C4-2B (cell line): ENCODE measurements around the gene TRDMT1.

Experiments used
- H3K27ac ChIP-seq: fragments of 450-650 bp; 2 replicates; pipeline ENCODE4 v1.5.1; 2017
- ZFX ChIP-seq: fragments of 450-650 bp; IDR thresholded peaks from 2 replicates; pipeline ENCODE4 v1.6.1; 2017
- TF ChIP-seq, protein P1 (sequence below): fragments of 450-650 bp; conservative IDR thresholded peaks from 2 replicates; pipeline ENCODE4 v1.5.1; 2017; ENCODE audit warnings: mild to moderate bottlenecking

TRDMT1 gene

DNA sequence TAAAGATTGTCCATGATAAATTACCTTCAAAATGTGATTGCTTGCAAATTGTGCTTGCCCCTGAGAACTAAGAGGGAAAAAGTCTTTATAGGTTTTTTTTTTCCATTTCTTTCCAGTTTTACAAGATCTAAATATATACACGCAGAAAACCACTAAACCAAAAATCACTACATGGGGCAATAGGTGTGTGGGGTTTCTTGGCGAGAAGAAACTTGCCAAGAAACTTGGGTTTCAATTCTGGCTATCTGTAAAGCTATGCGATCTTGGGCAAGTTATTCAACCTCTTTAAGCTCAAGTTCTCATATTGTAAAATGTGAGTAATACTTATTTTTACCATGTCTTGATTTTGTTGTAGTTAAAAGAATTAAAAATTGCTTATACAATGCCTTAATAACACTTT lies 88.9 kb downstream of the TRDMT1 start:
- H3K27ac ChIP-seq, result no peak overlapping the region
- TF ChIP-seq ZFX, result no peak
- TF ChIP-seq, protein P1, sequence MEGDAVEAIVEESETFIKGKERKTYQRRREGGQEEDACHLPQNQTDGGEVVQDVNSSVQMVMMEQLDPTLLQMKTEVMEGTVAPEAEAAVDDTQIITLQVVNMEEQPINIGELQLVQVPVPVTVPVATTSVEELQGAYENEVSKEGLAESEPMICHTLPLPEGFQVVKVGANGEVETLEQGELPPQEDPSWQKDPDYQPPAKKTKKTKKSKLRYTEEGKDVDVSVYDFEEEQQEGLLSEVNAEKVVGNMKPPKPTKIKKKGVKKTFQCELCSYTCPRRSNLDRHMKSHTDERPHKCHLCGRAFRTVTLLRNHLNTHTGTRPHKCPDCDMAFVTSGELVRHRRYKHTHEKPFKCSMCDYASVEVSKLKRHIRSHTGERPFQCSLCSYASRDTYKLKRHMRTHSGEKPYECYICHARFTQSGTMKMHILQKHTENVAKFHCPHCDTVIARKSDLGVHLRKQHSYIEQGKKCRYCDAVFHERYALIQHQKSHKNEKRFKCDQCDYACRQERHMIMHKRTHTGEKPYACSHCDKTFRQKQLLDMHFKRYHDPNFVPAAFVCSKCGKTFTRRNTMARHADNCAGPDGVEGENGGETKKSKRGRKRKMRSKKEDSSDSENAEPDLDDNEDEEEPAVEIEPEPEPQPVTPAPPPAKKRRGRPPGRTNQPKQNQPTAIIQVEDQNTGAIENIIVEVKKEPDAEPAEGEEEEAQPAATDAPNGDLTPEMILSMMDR, result no peak

DNA sequence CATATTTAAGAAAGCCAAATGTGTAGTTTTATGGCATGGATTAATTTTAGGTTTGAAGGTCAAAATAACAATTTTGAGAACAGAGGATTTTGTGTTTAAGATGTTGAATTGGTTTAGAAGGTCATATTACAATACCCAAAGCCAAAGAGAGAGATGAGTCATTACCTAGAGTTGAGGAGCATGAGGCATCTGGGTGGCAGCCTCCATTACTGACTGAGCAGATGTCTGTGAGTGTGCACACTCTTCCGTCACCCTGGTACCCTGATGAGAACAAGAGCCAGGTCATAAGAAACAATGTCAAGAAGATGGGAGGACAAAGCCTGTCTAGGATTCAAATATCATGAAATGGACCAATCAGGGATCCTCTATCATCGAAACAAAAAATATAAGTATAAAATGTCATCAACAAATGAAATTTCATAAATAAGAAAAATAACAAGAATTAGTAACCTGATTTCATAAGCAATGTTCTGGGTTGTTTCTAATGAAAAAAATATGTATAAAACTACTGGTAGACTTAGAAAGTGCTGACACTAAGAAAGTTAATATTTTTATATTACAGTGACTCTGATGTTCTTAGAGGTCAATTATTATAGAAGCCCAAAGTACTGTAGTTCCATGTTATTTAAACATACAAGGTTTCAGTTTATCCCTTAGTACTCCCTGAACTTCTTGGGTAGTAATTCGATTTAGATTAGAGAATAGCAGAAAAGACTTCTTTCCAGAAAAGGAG lies 91.8 kb downstream of the TRDMT1 start:
- TF ChIP-seq ZFX, result no peak
- TF ChIP-seq, protein P1, result no peak
- H3K27ac ChIP-seq, result no peak overlapping the region

DNA sequence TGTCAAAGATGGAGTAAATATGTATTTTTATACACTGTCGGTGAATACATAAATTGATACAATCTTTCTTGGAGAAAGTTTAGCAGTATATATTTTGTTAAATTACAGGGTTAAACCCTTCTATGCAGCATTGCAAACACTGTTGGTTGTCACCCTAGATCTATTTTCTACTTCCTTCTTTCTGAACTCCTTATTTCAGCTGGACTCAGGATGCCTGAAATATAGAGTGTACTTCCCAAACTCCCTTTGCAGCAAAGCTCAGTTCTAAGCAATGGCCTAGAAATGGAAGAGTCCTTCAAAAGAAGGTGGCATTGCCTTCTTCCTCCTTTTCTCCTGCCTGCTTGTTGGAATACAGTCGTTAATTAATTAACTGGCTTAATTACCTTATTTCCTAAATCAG lies 92.4 kb downstream of the TRDMT1 start:
- no peak overlapping the region for H3K27ac ChIP-seq
- no peak for TF ChIP-seq ZFX
- TF ChIP-seq, protein P1, result no peak

DNA sequence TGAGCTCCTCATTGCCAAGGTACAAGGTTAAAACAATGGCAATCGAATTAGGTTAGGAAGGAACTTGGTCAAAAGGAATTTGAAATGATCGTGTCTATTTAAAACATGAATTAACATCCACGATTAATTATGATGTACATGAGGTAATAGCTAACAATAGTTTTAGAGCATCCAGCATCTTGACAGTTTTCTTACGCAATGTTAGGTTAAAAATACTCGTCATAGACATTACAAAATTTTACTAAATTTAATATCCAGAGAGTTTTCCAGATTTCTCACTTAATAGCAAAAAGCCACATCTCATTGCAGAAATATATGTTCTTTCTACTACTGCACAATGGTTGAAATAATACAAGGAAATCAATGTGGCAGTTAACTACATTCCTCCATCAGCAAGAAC lies 94.5 kb downstream of the TRDMT1 start:
- TF ChIP-seq ZFX, result no peak
- no peak overlapping the region for H3K27ac ChIP-seq

DNA sequence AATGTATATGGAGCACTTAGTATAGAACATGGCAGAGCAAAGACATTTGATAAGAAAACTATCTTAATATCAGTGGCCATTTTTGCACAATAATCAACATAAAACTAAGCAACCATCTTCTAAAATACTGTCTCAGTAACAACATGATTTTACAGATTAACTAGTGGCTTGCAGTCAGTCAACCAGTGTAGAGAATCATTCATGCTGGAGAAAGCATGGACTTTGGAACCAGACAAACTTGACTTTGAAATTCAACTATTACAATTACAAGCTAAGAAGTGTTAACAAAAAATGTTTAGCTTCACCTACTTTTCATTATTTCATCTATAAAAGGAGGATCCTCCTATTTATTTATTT lies 99.6 kb downstream of the TRDMT1 start:
- TF ChIP-seq, protein P1, result no peak
- TF ChIP-seq ZFX, result no peak
- H3K27ac ChIP-seq, result no peak overlapping the region

DNA sequence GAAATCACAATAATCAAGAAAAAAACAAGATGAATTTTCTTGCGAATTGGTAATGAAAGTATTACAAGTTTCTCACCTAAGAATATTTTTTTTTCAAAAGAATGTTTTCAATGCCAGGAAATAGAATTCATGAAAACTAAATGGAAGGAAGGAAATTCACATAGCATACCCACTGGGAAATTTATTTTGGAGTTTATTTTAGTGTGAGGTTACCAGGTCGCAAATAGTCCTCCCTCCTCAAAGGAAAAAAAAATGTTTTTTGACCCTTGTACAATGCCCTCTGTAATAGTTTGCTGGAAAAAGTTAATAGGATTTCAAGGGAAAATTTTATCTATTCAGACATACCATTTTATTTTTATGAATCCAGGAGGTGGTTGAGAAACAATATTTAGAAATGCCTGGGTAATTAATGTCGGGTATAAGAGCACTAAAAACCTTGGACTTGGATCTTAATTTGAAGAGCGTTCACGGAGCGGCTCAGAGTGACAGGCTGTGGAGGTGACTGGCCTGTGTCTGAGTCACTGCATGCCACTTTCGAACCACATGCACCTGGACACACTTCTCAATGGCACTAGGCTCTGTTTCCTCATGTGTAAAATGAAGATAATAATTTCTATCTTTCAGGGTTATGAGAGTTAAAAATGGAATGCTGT lies 100.1 kb downstream of the TRDMT1 start:
- TF ChIP-seq ZFX, result no peak
- no peak overlapping the region for H3K27ac ChIP-seq

DNA sequence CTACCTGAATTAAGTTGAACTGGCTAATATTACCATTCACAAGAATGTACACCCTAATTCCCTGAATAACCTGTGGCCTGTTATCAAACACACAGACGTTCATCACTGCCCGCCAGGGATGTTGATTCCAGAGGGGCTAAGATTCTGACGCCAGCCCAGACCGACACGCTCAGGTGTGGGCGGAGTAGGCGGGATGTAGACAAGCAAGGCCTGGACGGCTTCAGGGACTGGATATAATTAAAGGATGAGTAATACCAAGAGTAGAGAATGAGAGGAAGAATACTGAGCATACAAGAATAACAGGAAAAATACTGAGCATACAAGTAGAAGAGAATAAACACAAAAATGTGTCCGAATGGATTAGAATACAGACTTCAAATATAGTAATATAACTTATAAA lies 100.9 kb downstream of the TRDMT1 start:
- H3K27ac ChIP-seq, result no peak overlapping the region
- no peak for TF ChIP-seq ZFX
- TF ChIP-seq, protein P1, result no peak

DNA sequence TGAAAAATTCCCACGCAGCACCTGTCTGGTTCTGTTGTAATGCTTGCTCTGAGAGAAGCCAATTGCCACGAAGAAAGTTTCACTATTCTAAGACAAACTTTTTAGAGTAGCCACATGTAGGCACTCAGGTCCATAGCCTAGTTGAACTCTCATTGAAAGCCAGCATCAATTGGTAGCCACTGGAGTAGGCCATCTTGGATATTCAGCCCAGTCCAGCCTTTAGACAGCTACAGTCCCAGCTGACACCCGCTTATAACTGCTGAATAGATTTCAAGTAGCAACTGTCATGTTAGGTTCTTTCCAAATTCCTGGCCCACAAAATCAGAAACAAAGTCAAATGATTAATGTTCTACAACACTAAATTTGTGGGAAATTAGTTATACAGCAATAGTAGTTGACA lies 103.5 kb downstream of the TRDMT1 start:
- TF ChIP-seq, protein P1, result no peak
- TF ChIP-seq ZFX, result no peak
- no peak overlapping the region for H3K27ac ChIP-seq
